ENCODE results near the gene CLBA1. TPM values are rescaled to one million over a fixed set of nuclear protein-coding genes. Genes with fewer than 3 reads are reported as not detected.

CLBA1 gene
- total RNA-seq, 1 experiment from 2014 or later, result 3.0 TPM

DNA sequence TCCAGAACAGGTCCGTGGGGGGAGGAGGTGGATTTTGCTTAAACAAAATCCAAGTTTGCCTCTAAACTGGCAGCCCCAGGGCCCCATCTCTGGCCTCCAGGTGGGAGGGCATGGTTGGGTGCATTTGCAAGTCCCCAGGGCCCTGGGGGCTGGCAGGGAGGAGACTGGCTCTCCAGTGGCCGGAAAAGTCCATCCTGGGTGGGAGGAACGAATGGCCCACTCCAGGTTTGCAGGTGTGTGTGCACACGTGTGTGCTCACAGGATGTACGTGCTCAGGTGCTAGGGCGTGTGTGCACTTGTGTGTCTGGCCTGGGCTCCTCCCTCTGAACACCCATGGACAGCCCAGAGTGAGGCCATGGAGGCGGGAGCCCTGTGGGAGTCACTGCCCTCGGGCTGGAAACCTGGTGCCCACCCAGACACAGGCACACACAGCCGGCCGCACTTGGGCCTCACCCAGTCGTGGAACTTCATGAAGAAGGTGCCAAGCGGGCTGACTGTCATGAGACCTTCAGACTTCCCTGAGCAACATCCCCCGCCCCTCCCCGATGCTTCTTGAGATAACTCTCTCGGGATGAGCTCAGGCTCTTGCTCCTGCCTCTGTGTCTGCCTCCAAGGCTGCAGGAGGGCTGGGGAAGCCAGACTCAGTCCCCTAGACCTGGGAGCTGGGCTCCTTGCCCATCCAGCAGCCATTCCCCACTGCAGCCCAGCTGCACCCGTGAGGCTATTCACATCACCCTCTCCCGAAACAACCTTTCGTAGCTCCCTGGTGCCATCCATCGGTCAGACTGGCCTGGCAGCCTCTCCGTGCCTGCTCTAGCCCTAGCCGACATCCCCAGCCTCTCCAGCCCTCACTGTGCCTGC, 16.8 kb upstream of the CLBA1 start:
- TF ChIP-seq, protein P1, sequence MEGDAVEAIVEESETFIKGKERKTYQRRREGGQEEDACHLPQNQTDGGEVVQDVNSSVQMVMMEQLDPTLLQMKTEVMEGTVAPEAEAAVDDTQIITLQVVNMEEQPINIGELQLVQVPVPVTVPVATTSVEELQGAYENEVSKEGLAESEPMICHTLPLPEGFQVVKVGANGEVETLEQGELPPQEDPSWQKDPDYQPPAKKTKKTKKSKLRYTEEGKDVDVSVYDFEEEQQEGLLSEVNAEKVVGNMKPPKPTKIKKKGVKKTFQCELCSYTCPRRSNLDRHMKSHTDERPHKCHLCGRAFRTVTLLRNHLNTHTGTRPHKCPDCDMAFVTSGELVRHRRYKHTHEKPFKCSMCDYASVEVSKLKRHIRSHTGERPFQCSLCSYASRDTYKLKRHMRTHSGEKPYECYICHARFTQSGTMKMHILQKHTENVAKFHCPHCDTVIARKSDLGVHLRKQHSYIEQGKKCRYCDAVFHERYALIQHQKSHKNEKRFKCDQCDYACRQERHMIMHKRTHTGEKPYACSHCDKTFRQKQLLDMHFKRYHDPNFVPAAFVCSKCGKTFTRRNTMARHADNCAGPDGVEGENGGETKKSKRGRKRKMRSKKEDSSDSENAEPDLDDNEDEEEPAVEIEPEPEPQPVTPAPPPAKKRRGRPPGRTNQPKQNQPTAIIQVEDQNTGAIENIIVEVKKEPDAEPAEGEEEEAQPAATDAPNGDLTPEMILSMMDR (IDR thresholded peaks at IDR 0.05; ENCODE audit: insufficient read depth in 1 of 2, low read depth in 1 of 2, low read length in 1 of 2, severe bottlenecking in 1 of 2, unreplicated experiment in 1 of 2), result no peak
- intact Hi-C loops (cut with micrococcal nuclease; ENCODE audit: unreplicated experiment), result no loop called here
- POLR2A ChIA-PET, result interaction anchor here (0.6 kb wide), 1 partner anchor 9 kb away, joined by 12 read pairs; the partner anchor contains the start of gene AHNAK2
- no peak for DNase-seq
- Mint-ChIP-seq H3K9me3 (ENCODE audit: unreplicated experiment) (no peaks in the 10 kb centered on the region), H3K27ac (ENCODE audit: unreplicated experiment) (no peak overlapping the region), H3K27me3 (ENCODE audit: insufficient read depth, unreplicated experiment) (no peaks in the 10 kb centered on the region), H3K36me3 (ENCODE audit: insufficient read depth, unreplicated experiment) (no peaks in the 10 kb centered on the region), H3K4me1 (ENCODE audit: low read depth, unreplicated experiment) (no peaks in the 10 kb centered on the region), H3K4me3 (ENCODE audit: unreplicated experiment) (no peak overlapping the region)
- H3K36me3 ChIP-seq (ENCODE audit: control insufficient read depth, insufficient read depth, low read length), result no peaks in the 10 kb centered on the region
- H3K4me1 ChIP-seq, result no peaks in the 10 kb centered on the region; the same call in 1 of the 2 replicates
- no peak overlapping the region for H3K4me3 ChIP-seq (ENCODE audit: low read depth, low read length)
- BruUV-seq (replicated peaks), result no TSS peak
- H3K27me3 ChIP-seq (replicated peaks; ENCODE audit: control insufficient read depth, insufficient read depth, low read length), result no peaks in the 10 kb centered on the region
- CTCF ChIA-PET, result no interaction called here
- H3K9me3 ChIP-seq, result no peaks in the 10 kb centered on the region

DNA sequence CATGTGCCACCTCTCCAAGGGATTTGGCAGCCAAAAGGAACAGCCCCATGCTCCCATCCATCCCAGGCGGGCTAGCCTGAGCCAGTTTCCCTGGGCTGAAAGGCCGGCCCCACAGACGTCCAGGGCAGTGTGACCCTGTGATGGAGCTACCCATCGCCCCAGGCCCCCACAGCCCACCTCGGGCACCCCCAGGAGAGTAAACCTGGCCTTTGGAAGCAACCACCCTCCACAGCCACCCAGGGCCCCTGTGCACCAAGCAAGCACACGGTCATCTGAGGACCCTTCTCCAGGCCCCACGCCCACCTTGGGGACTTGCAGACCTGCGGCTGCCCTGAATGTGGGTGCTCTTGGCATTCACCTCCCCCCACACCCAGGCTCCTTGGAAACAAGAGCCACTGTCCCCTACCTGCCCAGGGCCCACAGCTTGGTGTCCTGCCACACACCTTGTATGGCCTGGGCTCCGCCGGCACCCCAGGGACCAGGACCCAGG, 15.8 kb upstream of the CLBA1 start:
- ChIA-PET POLR2A (no interaction called here), CTCF (no interaction called here)
- H3K4me1 Mint-ChIP-seq (ENCODE audit: low read depth, unreplicated experiment), result no peaks in the 10 kb centered on the region
- no peak overlapping the region for H3K4me3 ChIP-seq (ENCODE audit: low read depth, low read length)
- no peaks in the 10 kb centered on the region for H3K27me3 Mint-ChIP-seq (ENCODE audit: insufficient read depth, unreplicated experiment)
- H3K9me3 Mint-ChIP-seq (ENCODE audit: unreplicated experiment), result no peaks in the 10 kb centered on the region
- H3K4me1 ChIP-seq, result no peaks in the 10 kb centered on the region; the same call in 1 of the 2 replicates
- no peaks in the 10 kb centered on the region for H3K36me3 ChIP-seq (ENCODE audit: control insufficient read depth, insufficient read depth, low read length)
- H3K4me3 Mint-ChIP-seq (ENCODE audit: unreplicated experiment), result no peak overlapping the region
- H3K27ac Mint-ChIP-seq (ENCODE audit: unreplicated experiment), result no peak overlapping the region
- intact Hi-C loops (cut with micrococcal nuclease; ENCODE audit: unreplicated experiment), result no loop called here
- no peaks in the 10 kb centered on the region for H3K27me3 ChIP-seq (replicated peaks; ENCODE audit: control insufficient read depth, insufficient read depth, low read length)
- H3K36me3 Mint-ChIP-seq (ENCODE audit: insufficient read depth, unreplicated experiment), result no peaks in the 10 kb centered on the region
- no peak for DNase-seq
- H3K9me3 ChIP-seq, result no peaks in the 10 kb centered on the region
- TF ChIP-seq, protein P1 (IDR thresholded peaks at IDR 0.05; ENCODE audit: insufficient read depth in 1 of 2, low read depth in 1 of 2, low read length in 1 of 2, severe bottlenecking in 1 of 2, unreplicated experiment in 1 of 2), result no peak
- BruUV-seq (replicated peaks), result no TSS peak

DNA sequence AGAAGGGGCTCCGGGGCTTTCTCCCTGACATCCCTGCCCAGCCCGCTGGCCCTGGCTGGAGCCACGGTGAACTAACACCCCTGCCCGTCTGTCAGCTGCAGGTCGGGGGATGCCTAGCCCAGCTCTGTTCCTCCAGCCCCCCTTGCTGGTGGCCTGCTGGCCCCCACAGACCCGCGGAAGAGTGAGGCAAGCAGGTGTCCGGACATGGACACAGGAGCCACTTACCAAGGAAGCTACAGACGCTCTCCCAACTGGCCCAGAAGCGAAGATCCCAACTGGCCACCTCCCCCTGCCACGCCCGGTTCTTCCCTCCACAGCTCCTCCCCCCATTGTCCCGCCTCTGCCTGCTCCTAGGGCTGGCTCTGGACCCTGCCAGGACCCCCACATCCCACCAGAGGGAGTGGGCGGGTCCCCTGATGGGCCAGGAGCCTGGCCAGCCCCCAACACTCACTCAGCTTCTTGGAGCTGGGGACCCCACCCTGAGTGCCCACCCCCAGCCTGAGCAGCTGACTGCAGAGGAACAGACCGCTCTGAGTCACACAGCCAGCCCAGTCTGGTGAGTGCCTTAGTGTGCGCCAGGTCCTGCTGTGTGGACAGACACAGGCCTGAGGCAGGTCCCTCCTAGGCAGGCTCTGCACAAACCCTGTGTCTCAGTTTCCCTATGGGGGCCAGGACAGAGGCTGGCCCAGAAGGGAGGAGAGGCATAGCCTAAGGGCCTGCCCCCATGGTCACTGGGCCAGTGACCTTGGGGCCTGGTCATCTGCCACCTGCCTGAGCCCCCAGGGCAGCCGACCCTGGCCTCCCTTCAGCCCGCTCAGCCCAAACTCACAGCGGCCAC, 15.1 kb upstream of the CLBA1 start:
- BruUV-seq (replicated peaks), result no TSS peak
- Mint-ChIP-seq H3K4me1 (ENCODE audit: low read depth, unreplicated experiment) (no peaks in the 10 kb centered on the region), H3K27ac (ENCODE audit: unreplicated experiment) (no peak overlapping the region), H3K4me3 (ENCODE audit: unreplicated experiment) (no peak overlapping the region), H3K36me3 (ENCODE audit: insufficient read depth, unreplicated experiment) (no peaks in the 10 kb centered on the region), H3K27me3 (ENCODE audit: insufficient read depth, unreplicated experiment) (no peaks in the 10 kb centered on the region), H3K9me3 (ENCODE audit: unreplicated experiment) (no peaks in the 10 kb centered on the region)
- Histone ChIP-seq H3K27me3 (replicated peaks; ENCODE audit: control insufficient read depth, insufficient read depth, low read length) (no peaks in the 10 kb centered on the region), H3K9me3 (no peaks in the 10 kb centered on the region), H3K36me3 (ENCODE audit: control insufficient read depth, insufficient read depth, low read length) (no peaks in the 10 kb centered on the region), H3K4me3 (ENCODE audit: low read depth, low read length) (no peak overlapping the region), H3K4me1 (no peaks in the 10 kb centered on the region; the same call in 1 of the 2 replicates)
- ChIA-PET CTCF (no interaction called here), POLR2A (interaction anchor here (0.6 kb wide), 1 partner anchor 35 kb away, joined by 3 read pairs; no protein-coding TSS in a partner anchor)
- intact Hi-C loops (cut with micrococcal nuclease; ENCODE audit: unreplicated experiment), result no loop called here
- TF ChIP-seq, protein P1 (IDR thresholded peaks at IDR 0.05; ENCODE audit: insufficient read depth in 1 of 2, low read depth in 1 of 2, low read length in 1 of 2, severe bottlenecking in 1 of 2, unreplicated experiment in 1 of 2), result no peak
- no peak for DNase-seq

All from Caco-2 (cell line).